ENCODE measurements around the gene ATP9A. TPM values are rescaled to one million over a fixed set of nuclear protein-coding genes. Genes with fewer than 3 reads are reported as not detected.

ATP9A gene
- total RNA-seq, 1 donor from 2014 or later: 22.1 TPM

DNA sequence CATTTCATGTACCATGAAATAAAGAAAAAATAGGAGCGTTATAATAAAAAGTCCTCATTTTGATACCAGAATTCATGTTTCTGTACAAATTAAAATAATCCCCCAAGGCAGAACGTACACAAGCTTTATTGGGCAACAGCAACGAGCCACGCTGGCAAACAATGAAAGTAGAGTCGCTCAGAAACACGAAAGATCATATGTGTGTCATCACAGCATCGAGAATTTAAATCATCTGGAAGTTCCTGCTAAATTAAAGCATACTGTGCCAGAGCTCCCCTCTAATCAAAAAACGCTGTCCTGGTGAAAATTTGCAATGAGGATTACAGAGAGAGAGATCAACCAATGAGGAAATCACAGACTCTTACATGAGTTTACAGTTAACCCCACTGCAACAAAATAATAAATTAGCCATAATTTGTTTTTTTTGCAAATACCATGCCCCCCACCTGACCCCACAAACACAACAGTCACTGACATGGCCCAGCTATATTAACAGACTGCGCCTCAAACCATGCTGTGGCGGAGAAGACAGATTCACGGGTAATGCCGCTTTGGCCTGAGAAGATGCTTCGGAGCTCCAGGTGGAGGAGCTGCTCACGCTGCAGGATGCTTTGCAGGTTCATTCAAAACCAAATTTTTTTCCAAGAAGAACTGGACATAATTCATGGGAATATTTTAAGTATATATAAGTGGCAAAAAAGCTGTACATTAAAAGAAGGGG lies 171.4 kb downstream of the ATP9A start:
- Mint-ChIP-seq H3K4me1 (ENCODE audit: low read depth) (peaks cover 53% of the 10 kb centered on the region), H3K36me3 (ENCODE audit: low read depth) (no peaks in the 10 kb centered on the region), H3K27ac (no peak overlapping the region), H3K9me3 (no peaks in the 10 kb centered on the region), H3K27me3 (ENCODE audit: low read depth) (no peaks in the 10 kb centered on the region), H3K4me3 (ENCODE audit: low read depth) (no peak overlapping the region)
- intact Hi-C loops (cut with micrococcal nuclease): loop anchor here (2.0 kb wide), 1 partner anchor 116 kb away; no protein-coding TSS in a partner anchor
- DNase-seq (ENCODE audit: low spot score): no peak

DNA sequence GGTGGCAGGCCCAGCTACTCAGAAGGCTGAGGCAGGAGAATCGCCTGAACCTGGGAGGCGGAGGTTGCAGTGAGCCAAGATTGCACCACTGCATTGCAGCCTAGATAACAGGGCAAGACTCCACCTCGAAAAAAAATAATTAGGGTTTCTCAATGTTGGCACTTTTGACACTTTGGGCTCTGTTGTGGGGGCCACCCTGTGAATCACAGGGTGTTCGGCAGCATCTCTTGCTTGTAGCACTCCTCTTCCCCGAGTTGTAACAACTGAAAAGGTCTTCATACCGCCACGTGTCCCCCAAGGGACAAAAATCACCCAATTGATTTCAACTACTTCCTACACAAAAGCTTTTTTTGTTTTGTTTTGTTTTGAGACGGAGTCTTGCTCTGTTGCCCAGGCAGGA lies 172.4 kb downstream of the ATP9A start:
- no peaks in the 10 kb centered on the region for H3K36me3 Mint-ChIP-seq (ENCODE audit: low read depth)
- H3K4me3 Mint-ChIP-seq (ENCODE audit: low read depth): no peak overlapping the region
- no peaks in the 10 kb centered on the region for H3K9me3 Mint-ChIP-seq
- DNase-seq (ENCODE audit: low spot score): no peak
- H3K27me3 Mint-ChIP-seq (ENCODE audit: low read depth): no peaks in the 10 kb centered on the region
- H3K27ac Mint-ChIP-seq: no peak overlapping the region
- intact Hi-C loops (cut with micrococcal nuclease): loop anchor here (2.0 kb wide), 4 partner anchors 55 to 223 kb away; no protein-coding TSS in a partner anchor
- peaks cover 53% of the 10 kb centered on the region for H3K4me1 Mint-ChIP-seq (ENCODE audit: low read depth)

DNA sequence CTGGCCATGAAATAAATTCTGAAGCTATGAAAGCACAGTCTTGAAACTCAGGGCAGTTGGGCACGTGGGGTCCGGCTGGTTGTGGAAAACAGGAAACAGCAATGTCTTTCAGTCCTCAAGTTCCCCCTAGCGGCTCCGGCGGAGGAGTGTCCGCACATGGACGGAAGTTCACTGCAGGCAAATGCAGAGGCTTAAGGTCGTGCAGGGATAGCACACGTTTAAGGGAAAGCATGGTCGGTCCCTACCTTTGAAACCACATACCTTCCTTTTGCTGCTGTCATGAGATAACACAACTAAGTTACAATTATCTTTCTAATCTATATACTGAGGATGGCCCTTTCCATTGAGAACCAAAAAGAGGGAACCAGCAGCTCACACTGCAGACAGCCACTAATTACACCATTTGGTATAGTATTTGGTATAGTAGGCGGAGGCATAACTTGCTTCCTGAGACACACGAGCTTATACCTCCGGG lies 173.1 kb downstream of the ATP9A start:
- Mint-ChIP-seq H3K9me3 (no peaks in the 10 kb centered on the region), H3K27ac (peak overlapping the region; percentile 65), H3K4me3 (ENCODE audit: low read depth) (peak overlapping the region; percentile 17), H3K4me1 (ENCODE audit: low read depth) (peaks cover 46% of the 10 kb centered on the region), H3K36me3 (ENCODE audit: low read depth) (no peaks in the 10 kb centered on the region), H3K27me3 (ENCODE audit: low read depth) (no peaks in the 10 kb centered on the region)
- DNase-seq (ENCODE audit: low spot score): peak; percentile 72
- intact Hi-C loops (cut with micrococcal nuclease): loop anchor here (2.0 kb wide), 3 partner anchors 54 to 222 kb away; no protein-coding TSS in a partner anchor

DNA sequence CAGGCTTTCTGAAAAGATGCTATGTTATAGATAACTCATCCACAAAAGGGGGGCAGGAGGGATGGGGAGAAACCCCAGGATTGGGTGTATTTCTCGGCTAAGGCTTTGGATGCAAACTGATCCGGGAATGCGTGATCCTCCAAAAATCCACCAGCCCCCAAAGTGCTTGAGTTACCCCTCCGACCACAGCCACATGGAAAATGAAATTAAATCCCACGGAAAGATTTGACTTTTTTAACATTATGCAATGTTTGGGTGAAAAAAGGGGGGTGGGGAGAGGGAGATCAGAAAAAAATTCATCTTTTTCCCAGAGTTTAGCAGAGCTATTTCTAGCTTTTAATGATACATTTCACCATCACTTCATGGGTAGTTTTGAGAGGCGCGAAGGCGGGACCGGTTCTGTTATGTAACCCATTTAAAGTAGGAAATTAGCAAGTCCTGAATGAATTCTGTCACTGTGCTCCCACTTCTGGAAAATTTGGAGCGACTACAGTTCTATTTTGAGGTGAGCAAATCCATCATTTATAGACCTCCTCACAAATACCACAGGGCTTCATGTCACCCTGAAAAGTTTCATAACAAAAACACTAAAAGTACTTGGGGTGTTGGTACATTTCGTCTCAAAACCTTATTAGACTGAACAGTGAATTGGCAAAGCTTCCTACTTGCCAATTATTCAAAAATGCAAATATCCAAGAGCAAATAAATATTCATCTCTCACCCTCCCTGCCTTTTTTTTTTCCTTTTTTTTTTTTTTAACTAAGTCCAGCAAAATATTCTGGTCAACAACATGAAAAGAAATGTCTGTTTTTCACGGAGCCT lies 173.7 kb downstream of the ATP9A start:
- H3K4me1 Mint-ChIP-seq (ENCODE audit: low read depth): peaks cover 42% of the 10 kb centered on the region
- H3K27me3 Mint-ChIP-seq (ENCODE audit: low read depth): no peaks in the 10 kb centered on the region
- H3K27ac Mint-ChIP-seq: peak overlapping the region; percentile 65
- no peaks in the 10 kb centered on the region for H3K36me3 Mint-ChIP-seq (ENCODE audit: low read depth)
- intact Hi-C loops (cut with micrococcal nuclease): loop anchor here (2.0 kb wide), 3 partner anchors 54 to 222 kb away; no protein-coding TSS in a partner anchor
- DNase-seq (ENCODE audit: low spot score): no peak
- peak overlapping the region; percentile 17 for H3K4me3 Mint-ChIP-seq (ENCODE audit: low read depth)
- no peaks in the 10 kb centered on the region for H3K9me3 Mint-ChIP-seq

DNA sequence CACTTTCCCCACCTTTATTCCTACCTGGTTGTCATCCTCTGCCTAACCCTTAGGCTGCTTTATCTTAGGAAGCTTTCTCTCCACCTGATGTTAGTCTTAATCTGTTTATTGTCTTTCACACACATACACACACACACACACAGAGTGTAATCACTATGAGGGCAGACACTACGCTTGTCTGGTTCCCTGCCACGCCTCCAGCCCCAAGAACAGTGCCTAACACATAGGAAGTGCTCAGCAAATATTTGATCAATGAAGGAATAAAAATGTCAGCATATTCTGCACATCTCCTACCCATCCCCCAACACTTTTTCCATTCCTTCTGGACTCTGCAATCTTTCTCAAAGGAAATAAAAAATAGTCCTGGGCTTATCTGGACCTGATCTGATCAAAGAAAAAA lies 174.6 kb downstream of the ATP9A start:
- no peak overlapping the region for H3K27ac Mint-ChIP-seq

DNA sequence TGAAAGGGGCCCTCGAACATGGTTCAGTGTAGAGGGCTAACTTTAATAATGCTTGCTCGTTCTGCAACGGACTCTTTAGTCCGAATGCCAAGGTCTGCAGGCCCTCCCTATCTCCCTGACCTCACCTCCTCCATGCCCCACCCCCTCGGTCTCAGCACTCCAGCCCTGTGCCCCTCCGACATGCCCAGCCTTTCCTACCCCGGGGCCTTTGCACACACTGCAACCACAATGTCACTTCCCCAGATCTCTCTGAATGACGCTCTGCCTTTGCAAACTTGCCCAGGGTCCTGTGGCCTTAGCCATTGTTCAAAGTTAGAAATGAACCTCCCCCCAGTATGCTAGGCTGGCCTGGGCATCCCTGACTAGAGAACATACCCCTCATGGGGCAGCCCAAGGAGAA lies 175.6 kb downstream of the ATP9A start:
- no peak overlapping the region for H3K27ac Mint-ChIP-seq
- no peak overlapping the region for H3K4me3 Mint-ChIP-seq (ENCODE audit: low read depth)
- intact Hi-C loops (cut with micrococcal nuclease): no loop called here
- H3K27me3 Mint-ChIP-seq (ENCODE audit: low read depth): no peaks in the 10 kb centered on the region
- no peaks in the 10 kb centered on the region for H3K36me3 Mint-ChIP-seq (ENCODE audit: low read depth)
- peaks cover 29% of the 10 kb centered on the region for H3K4me1 Mint-ChIP-seq (ENCODE audit: low read depth)
- no peak for DNase-seq (ENCODE audit: low spot score)
- H3K9me3 Mint-ChIP-seq: no peaks in the 10 kb centered on the region

More for the DNA sequence above, 174.6 kb downstream of the ATP9A start:
- Mint-ChIP-seq H3K9me3 (no peaks in the 10 kb centered on the region), H3K4me3 (ENCODE audit: low read depth) (no peak overlapping the region), H3K36me3 (ENCODE audit: low read depth) (no peaks in the 10 kb centered on the region), H3K4me1 (ENCODE audit: low read depth) (peaks cover 39% of the 10 kb centered on the region), H3K27me3 (ENCODE audit: low read depth) (no peaks in the 10 kb centered on the region)
- intact Hi-C loops (cut with micrococcal nuclease): no loop called here
- DNase-seq (ENCODE audit: low spot score): no peak

DNA sequence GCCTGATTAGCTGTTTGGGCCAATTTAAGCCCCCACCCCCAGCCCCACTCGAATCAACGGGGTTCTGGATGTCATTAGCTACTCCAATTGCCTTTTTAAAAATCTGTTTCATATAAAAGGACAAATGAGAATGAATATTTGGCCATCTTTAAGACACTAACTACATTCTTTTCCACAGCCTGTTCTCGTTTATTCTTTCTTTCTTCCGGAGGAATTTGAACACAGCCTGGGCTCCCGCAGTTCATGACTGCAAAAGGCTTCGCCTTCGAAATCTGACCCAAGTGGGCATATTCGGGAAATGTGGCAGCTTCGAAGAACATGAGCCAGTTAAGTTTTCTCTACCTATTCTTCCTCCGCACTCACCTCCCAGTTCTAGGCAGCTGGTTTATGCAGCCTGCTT lies 176.3 kb downstream of the ATP9A start:
- no peaks in the 10 kb centered on the region for H3K36me3 Mint-ChIP-seq (ENCODE audit: low read depth)
- H3K27me3 Mint-ChIP-seq (ENCODE audit: low read depth): no peaks in the 10 kb centered on the region
- H3K4me3 Mint-ChIP-seq (ENCODE audit: low read depth): no peak overlapping the region
- no peak for DNase-seq (ENCODE audit: low spot score)
- peaks cover 22% of the 10 kb centered on the region for H3K4me1 Mint-ChIP-seq (ENCODE audit: low read depth)
- intact Hi-C loops (cut with micrococcal nuclease): no loop called here
- no peaks in the 10 kb centered on the region for H3K9me3 Mint-ChIP-seq
- no peak overlapping the region for H3K27ac Mint-ChIP-seq

DNA sequence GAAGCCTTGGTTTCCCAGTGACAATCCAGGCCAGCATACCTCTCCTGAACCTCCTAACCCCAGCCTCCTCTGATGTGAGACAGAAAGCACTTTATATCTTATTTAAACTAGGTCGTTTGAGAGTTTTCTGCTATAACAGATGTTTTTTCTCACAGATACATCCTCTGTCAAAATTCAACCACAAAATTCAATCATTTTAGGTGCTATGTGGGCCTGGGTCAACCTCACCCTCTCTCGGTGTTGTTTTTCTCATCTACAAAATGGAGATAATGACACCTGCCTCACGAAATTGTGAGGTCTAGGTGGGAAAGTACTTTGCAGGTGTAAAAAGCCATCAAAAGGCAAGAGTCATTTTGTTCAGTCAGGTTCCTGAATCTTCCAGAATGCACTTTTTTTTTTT lies 179.4 kb downstream of the ATP9A start:
- Mint-ChIP-seq H3K9me3 (no peaks in the 10 kb centered on the region), H3K27me3 (ENCODE audit: low read depth) (no peaks in the 10 kb centered on the region), H3K36me3 (ENCODE audit: low read depth) (no peaks in the 10 kb centered on the region), H3K4me1 (ENCODE audit: low read depth) (peaks cover 5% of the 10 kb centered on the region), H3K4me3 (ENCODE audit: low read depth) (no peak overlapping the region), H3K27ac (no peak overlapping the region)
- intact Hi-C loops (cut with micrococcal nuclease): no loop called here
- no peak for DNase-seq (ENCODE audit: low spot score)

DNA sequence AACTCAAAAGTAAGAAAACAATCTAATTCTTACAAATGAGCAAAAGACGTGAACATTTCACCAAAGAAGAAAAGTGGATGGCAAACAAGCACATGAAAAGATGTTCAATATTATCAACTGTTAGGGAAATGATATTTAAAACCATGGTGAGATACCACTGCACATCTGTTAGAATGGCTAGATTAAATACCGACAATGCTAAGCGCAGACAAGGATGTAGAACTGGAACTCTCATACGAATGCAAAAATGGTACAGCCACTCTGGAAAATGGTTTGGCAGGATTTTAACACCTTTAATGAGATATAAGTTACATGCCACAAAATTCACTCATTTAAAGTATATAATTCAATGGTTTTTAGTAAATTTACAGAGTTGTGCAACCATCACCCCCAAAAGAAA lies 181.0 kb downstream of the ATP9A start:
- no peak for DNase-seq (ENCODE audit: low spot score)
- Mint-ChIP-seq H3K27ac (no peak overlapping the region), H3K36me3 (ENCODE audit: low read depth) (no peaks in the 10 kb centered on the region), H3K9me3 (no peaks in the 10 kb centered on the region), H3K4me1 (ENCODE audit: low read depth) (peaks cover 5% of the 10 kb centered on the region), H3K4me3 (ENCODE audit: low read depth) (no peak overlapping the region), H3K27me3 (ENCODE audit: low read depth) (no peaks in the 10 kb centered on the region)
- intact Hi-C loops (cut with micrococcal nuclease): no loop called here

DNA sequence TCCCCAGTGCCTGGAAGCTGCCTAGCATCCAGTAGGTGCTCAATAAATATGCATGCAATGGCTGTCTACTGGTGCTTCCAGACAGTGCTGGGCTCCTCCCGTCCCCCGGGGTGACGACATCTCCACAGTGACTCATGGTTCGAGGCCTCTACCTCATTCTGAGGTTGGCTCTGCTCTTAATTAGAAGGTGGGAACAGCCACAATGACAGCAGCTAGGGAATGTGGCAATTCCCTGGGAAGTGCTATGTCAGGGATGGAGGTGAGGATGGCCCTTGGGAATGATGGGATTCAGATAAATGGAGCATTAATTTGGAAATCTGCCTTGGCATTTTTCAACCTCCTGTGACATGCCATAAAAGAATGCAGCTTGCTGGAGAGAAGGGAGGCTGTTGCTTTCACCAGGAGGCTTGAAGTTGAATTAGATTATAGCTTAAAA lies 182.2 kb downstream of the ATP9A start:
- Mint-ChIP-seq H3K9me3 (no peaks in the 10 kb centered on the region), H3K4me3 (ENCODE audit: low read depth) (no peak overlapping the region), H3K27me3 (ENCODE audit: low read depth) (peaks cover 5% of the 10 kb centered on the region), H3K4me1 (ENCODE audit: low read depth) (peaks cover 5% of the 10 kb centered on the region), H3K27ac (no peak overlapping the region), H3K36me3 (ENCODE audit: low read depth) (no peaks in the 10 kb centered on the region)
- intact Hi-C loops (cut with micrococcal nuclease): no loop called here
- no peak for DNase-seq (ENCODE audit: low spot score)

DNA sequence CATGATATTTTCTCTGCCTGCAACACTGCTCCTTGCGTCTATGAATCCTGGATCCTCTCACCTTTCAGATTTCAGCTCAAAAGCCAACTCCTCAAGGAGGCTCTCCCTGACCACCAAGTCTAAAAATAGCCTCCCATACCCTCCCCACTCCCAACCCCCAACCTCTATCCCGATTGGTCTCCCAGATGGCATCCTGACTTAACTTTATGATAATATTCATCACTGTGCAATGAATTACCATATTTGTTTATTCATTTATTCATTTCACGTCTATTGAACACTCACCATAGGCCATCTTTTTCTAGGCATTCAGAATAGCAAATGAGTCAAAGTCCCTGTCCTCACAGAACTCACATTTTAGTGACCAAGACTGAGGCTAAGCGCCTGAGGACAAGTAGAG lies 183.0 kb downstream of the ATP9A start:
- Mint-ChIP-seq H3K27me3 (ENCODE audit: low read depth) (peaks cover 8% of the 10 kb centered on the region), H3K4me1 (ENCODE audit: low read depth) (peaks cover 5% of the 10 kb centered on the region), H3K27ac (no peak overlapping the region), H3K4me3 (ENCODE audit: low read depth) (no peak overlapping the region), H3K36me3 (ENCODE audit: low read depth) (no peaks in the 10 kb centered on the region), H3K9me3 (no peaks in the 10 kb centered on the region)
- intact Hi-C loops (cut with micrococcal nuclease): no loop called here
- DNase-seq (ENCODE audit: low spot score): no peak

DNA sequence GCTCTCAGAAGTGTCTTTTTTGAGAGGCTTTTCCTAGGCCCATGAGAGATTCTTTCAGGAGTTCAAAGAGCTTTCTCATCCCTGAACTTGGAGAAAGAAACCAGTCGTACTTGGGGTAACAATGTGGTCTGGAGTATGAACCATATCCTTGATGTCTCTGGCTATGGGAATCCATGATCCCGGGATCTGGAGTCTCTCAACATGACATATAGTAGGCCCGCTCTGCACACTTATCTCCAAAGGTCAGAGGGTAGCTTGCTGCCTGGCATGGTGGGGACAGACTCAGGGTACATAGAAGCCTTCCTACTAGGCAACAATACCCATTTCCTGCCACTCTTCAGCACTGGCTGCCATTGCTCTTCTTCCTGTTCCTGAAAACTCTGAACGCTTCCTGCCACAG lies 183.5 kb downstream of the ATP9A start:
- Mint-ChIP-seq H3K27ac (no peak overlapping the region), H3K36me3 (ENCODE audit: low read depth) (no peaks in the 10 kb centered on the region), H3K9me3 (no peaks in the 10 kb centered on the region), H3K4me3 (ENCODE audit: low read depth) (no peak overlapping the region), H3K27me3 (ENCODE audit: low read depth) (peaks cover 8% of the 10 kb centered on the region), H3K4me1 (ENCODE audit: low read depth) (peaks cover 5% of the 10 kb centered on the region)
- DNase-seq (ENCODE audit: low spot score): no peak
- intact Hi-C loops (cut with micrococcal nuclease): no loop called here

DNA sequence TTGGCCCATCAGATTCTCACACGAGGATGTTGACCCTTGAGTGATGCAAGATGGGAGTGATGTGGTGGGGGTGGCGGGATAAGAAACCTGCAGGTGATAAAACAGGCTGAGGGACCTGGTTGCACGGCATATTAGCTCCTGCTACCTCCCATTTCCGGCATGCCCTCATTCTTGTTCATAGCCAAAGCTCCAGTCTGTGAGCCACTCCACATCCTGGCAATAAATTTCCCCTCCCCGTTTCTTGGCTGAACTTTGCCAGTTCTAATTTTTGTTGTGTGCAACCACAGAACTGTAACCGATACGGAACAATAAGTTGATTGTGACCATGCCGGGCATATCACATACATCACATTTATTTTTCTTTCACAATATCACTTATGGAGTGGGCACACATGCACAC lies 184.1 kb downstream of the ATP9A start:
- peaks cover 8% of the 10 kb centered on the region for H3K27me3 Mint-ChIP-seq (ENCODE audit: low read depth)
- no peak for DNase-seq (ENCODE audit: low spot score)
- no peaks in the 10 kb centered on the region for H3K36me3 Mint-ChIP-seq (ENCODE audit: low read depth)
- H3K4me1 Mint-ChIP-seq (ENCODE audit: low read depth): peaks cover 5% of the 10 kb centered on the region
- intact Hi-C loops (cut with micrococcal nuclease): no loop called here
- H3K27ac Mint-ChIP-seq: no peak overlapping the region
- H3K9me3 Mint-ChIP-seq: no peaks in the 10 kb centered on the region
- no peak overlapping the region for H3K4me3 Mint-ChIP-seq (ENCODE audit: low read depth)
